HFFc6 (cell line): ENCODE measurements around the gene GABRG3. TPM values are rescaled to one million over a fixed set of nuclear protein-coding genes. Genes with fewer than 3 reads are reported as not detected.
"Not testable (repeated sequence)": the region's sequence is repeated elsewhere in the genome, so short reads cannot be mapped to it uniquely, and the experiment has no call there.

ENCODE experiments used
- DNase-seq: peaks from one replicate; pipeline ENCODE4 v3.0.0-alpha.2; 2018
- H3K27ac Mint-ChIP-seq: 2 replicates; pipeline ENCODE4 v1.8.0; 2020; ENCODE audit warnings: mild to moderate bottlenecking, mixed read lengths
- H3K27me3 Mint-ChIP-seq: 2 replicates; pipeline ENCODE4 v1.8.0; 2021; ENCODE audit warnings: mild to moderate bottlenecking, moderate library complexity, mixed read lengths; ENCODE audit not compliant: insufficient read depth
- H3K36me3 Mint-ChIP-seq: 2 replicates; pipeline ENCODE4 v1.8.0; 2021; ENCODE audit warnings: low read depth, mixed read lengths
- H3K4me1 Mint-ChIP-seq: 2 replicates; pipeline ENCODE4 v1.8.0; 2020; ENCODE audit warnings: low read depth, mixed read lengths
- H3K4me3 Mint-ChIP-seq: 2 replicates; pipeline ENCODE4 v1.8.0; 2020; ENCODE audit warnings: mild to moderate bottlenecking, moderate library complexity, mixed read lengths
- H3K9me3 Mint-ChIP-seq: 2 replicates; pipeline ENCODE4 v1.8.0; 2020; ENCODE audit warnings: mild to moderate bottlenecking, mixed read lengths
- CTCF ChIP-seq: fragments of 200-600 bp; sonication (generic); IDR thresholded peaks from 2 replicates; pipeline ENCODE4 v1.5.0; 2021; ENCODE audit warnings: antibody characterized with exemption, mild to moderate bottlenecking
- total RNA-seq, 6 experiments: library from RNA; stranded (reverse); fragmentation: NEBNext Ultra II Directional; extraction: Animal tissue kit (Norgen Biotek cat#: 25700); gene quantifications; 2 replicates in 1 of 6; 3 replicates in 5 of 6; pipeline ENCODE4 v1.2.3, GENCODE V29; 2021

The GABRG3 gene
- total RNA-seq, 6 experiments from 2014 or later = not detected

GRCh38 chr15:27182561-27183110, 211.7 kb downstream of the GABRG3 start:
- no peak for DNase-seq
- no peaks in the 10 kb centered on the region for H3K27me3 Mint-ChIP-seq
- peaks cover 66% of the 10 kb centered on the region for H3K9me3 Mint-ChIP-seq
- no peak overlapping the region for H3K4me3 Mint-ChIP-seq
- no peaks in the 10 kb centered on the region for H3K36me3 Mint-ChIP-seq
- no peak overlapping the region for H3K27ac Mint-ChIP-seq
- no peaks in the 10 kb centered on the region for H3K4me1 Mint-ChIP-seq
- no peak for TF ChIP-seq CTCF

GRCh38 chr15:27183201-27183600, 212.2 kb downstream of the GABRG3 start:
- Mint-ChIP-seq H3K36me3 (no peaks in the 10 kb centered on the region), H3K27ac (no peak overlapping the region), H3K4me3 (no peak overlapping the region), H3K4me1 (no peaks in the 10 kb centered on the region), H3K9me3 (peaks cover 61% of the 10 kb centered on the region), H3K27me3 (no peaks in the 10 kb centered on the region)
- TF ChIP-seq CTCF = no peak
- no peak for DNase-seq

GRCh38 chr15:27191515-27191914, 220.5 kb downstream of the GABRG3 start:
- H3K36me3 Mint-ChIP-seq, H3K27me3 Mint-ChIP-seq: not testable (repeated sequence)

GRCh38 chr15:27196691-27197090, 225.7 kb downstream of the GABRG3 start:
- H3K4me3 Mint-ChIP-seq = no peak overlapping the region

More at GRCh38 chr15:27191515-27191914, 220.5 kb downstream of the GABRG3 start:
- not testable (repeated sequence) for H3K27ac Mint-ChIP-seq, H3K4me3 Mint-ChIP-seq, H3K4me1 Mint-ChIP-seq, DNase-seq
- H3K9me3 Mint-ChIP-seq = peaks cover 54% of the 10 kb centered on the region

GRCh38 chr15:27201425-27201824, 230.4 kb downstream of the GABRG3 start:
- Mint-ChIP-seq H3K9me3 (peaks cover 59% of the 10 kb centered on the region), H3K4me1 (no peaks in the 10 kb centered on the region), H3K4me3 (no peak overlapping the region), H3K27ac (no peak overlapping the region), H3K27me3 (no peaks in the 10 kb centered on the region), H3K36me3 (peaks cover 6% of the 10 kb centered on the region; the same call in 1 of the 2 replicates)
- no peak for TF ChIP-seq CTCF
- no peak for DNase-seq

More at GRCh38 chr15:27196691-27197090, 225.7 kb downstream of the GABRG3 start:
- peaks cover 69% of the 10 kb centered on the region for H3K9me3 Mint-ChIP-seq
- no peaks in the 10 kb centered on the region for H3K4me1 Mint-ChIP-seq
- peaks cover 3% of the 10 kb centered on the region; the same call in 1 of the 2 replicates for H3K27me3 Mint-ChIP-seq
- no peak for DNase-seq
- H3K27ac Mint-ChIP-seq = no peak overlapping the region
- no peak for TF ChIP-seq CTCF
- H3K36me3 Mint-ChIP-seq = peaks cover 10% of the 10 kb centered on the region; the same call in 1 of the 2 replicates

- Mint-ChIP-seq H3K36me3 (no peaks in the 10 kb centered on the region), H3K4me1 (no peaks in the 10 kb centered on the region), H3K4me3 (no peak overlapping the region), H3K27me3 (no peaks in the 10 kb centered on the region), H3K9me3 (peaks cover 70% of the 10 kb centered on the region), H3K27ac (no peak overlapping the region)
- TF ChIP-seq CTCF = no peak
- DNase-seq = no peak
Observed at GRCh38 chr15:27210176-27210575, 239.2 kb downstream of the GABRG3 start.
